HG02884 (cell line): ENCODE results near the gene SMIM22.
A peak's percentile ranks its signal among the peaks of the same experiment; 100 is the strongest.
"Not testable (repeated sequence)": the region's sequence is repeated elsewhere in the genome, so short reads cannot be mapped to it uniquely, and the experiment has no call there.

Experiments used
- ATAC-seq: cut with Tn5 transposase; IDR thresholded peaks from one replicate; pipeline ENCODE4 v1.9.1; 2021; ENCODE audit warnings: mild to moderate bottlenecking, moderate library complexity; ENCODE audit not compliant: unreplicated experiment

The SMIM22 gene

DNA sequence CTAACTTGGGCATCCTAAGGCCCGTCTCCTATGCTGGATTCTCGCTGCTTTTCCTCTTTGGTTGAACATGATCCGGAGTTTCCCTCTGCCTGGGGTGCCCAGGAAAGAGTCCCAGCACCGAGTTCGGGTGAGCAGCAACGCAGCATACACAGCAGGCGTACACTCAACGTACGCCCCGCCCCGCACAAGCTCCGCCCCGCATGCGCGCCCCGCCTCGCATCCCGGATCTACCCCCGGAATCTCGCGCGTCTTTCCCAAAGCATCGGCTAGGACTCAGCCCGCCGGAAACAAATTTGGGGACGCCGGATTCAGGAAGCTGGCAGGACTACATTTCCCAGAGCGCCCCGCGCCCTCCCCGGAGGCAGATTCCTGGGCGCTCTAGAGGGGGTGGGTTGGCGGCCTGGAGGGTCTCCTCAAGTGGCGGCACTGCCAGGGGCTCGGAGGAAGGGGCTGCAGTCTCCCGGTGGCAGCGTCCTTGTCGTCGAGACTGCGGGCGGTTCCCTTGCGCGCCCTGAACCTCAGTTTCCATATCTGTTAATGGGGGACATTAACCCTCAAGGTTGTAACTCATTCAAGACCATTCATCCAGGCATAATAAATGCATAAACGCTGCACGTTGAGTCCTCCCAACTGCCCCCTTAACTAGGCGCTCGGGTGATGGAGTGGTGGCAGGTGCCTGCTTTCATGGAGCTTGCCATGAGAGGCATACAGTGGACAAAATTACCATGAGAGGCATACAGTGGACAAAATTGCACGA is 26.4 kb upstream of the SMIM22 start:
- ATAC-seq, result peak; percentile 54

DNA sequence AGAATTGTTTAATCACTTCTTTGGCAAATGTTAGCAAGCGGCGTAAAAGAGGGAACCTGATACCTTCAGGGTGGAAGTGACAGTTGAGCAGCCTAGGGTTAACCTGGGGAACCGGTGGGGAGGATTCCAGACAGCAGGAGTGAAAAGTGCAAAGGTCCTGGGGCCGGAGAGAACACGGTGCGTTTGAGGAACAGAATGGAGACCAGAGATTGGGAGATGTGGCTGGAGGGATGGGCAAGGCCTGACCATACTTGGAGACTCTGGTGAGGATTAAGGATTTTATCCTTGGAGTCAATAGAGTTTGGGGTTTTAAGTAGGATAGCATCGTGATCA is 25.9 kb upstream of the SMIM22 start:
- ATAC-seq, result no peak

GRCh38 chr16:4771646-4772045 is 23.5 kb upstream of the SMIM22 start:
- no peak for ATAC-seq

DNA sequence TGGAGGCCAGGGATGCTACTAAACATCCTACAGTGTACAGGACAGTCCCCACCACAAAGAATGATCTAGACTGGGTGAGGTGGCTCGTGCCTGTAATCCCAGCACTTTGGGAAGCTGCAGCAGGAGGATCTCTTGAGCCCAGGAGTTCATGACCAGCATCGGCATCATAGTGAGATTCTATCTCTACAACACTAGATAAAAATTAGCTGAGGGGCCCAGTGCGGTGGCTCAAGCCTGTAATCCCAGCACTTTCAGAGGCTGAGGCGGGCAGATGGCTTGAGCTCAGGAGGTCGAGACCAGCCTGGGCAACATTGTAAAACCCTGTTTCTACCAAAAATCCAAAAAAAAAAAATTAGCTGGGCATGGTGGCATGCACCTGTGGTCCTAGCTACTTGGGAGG is 22.8 kb upstream of the SMIM22 start:
- no peak for ATAC-seq

DNA sequence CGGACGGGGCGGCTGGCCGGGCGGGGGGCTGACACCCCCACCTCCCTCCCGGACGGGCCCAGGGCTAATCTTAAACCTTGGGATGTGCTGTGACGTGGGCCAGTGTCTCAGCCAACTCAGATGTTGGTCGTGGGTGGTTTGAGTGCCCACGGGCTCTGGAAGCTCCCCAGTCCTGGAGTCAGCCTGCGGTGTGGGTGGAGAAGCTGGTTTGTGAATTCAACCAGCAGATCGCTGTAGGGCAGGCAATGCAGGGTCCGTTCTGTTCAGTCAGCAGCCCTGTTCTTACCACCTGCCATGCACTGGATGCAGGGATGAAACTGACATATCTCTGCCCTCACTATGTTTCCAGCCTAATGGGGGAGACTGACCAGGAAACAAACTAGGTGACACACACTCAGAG is 20.2 kb upstream of the SMIM22 start:
- ATAC-seq, result no peak

GRCh38 chr16:4776141-4776705 is 18.9 kb upstream of the SMIM22 start:
- no peak for ATAC-seq

- ATAC-seq, result no peak
Measured at GRCh38 chr16:4777339-4778049, 17.7 kb upstream of the SMIM22 start.

- no peak for ATAC-seq
Measured at GRCh38 chr16:4778050-4778392, 17.1 kb upstream of the SMIM22 start.

DNA sequence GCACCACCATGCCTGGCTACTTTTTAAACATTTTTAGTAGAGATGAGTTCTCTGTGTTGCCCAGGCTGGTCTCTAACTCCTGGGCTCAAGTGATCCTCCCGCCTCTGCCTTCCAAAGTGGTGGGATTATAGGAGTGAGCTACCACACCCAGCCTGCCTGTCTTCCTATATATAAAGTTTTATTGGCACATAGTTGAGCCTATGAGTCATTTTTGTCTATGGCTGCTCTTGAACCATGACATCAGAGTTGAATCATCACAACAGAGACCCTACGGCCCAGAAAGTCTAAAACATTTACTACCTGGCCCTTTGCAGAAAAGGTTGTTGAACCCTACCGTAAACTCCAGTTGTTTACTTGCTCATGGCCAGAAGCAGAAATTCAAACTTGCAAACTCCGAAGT is 14.9 kb upstream of the SMIM22 start:
- no peak for ATAC-seq

GRCh38 chr16:4783251-4783950 is 11.8 kb upstream of the SMIM22 start:
- no peak for ATAC-seq

GRCh38 chr16:4783951-4784336 is 11.2 kb upstream of the SMIM22 start:
- ATAC-seq, result no peak

GRCh38 chr16:4784444-4784987 is 10.7 kb upstream of the SMIM22 start:
- not testable (repeated sequence) for ATAC-seq

DNA sequence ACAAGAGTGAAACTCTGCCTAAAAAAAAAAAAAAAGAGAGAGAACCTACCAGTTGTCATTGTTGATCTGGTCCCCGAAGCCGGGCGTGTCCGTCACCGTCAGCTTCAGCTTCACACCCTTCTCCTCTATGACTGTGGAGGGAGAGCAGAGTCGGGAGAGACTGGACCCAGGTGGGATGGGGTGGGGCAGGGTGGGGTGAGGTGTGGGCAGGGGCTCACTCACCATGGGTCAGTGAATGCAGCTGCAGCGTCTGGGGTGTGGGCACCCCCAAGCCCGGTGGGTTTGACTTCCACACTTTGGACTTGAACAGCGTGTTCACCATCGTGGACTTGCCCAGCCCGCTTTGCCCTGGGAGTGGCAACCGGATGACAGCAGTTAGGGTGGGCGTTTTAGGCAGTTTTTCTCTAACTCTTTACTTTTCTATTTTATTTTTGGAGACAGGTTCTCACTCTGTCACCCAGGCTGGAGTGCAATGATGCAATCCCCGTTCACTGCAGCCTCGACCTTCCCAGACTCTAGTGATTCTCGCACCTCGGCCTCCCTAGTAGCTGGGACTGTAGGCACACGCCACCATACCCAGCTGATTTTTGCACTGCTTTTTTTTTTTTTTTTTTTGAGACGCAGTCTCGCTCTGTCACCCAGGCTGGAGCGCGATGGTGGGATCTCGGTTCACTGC is 9.3 kb upstream of the SMIM22 start:
- ATAC-seq, result no peak

DNA sequence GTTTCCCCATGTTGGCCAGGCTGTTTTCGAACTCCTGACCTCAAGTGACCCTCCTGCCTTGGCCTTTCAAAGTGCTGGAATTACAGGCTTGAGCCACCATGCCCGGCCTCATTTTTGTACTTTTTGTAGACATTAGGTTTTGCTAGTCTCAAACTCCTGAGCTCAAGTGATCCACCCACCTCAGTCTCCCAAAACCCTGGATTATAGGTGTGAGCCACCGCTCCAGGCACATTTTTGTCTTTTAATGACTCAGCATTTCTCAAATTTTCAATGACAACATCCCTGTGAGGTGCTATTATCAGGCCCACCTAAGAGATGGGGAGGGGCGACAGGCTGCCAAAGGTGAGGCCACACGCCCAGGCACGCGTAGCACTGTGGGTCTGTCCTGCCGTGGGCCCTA is 8.1 kb upstream of the SMIM22 start:
- no peak for ATAC-seq

DNA sequence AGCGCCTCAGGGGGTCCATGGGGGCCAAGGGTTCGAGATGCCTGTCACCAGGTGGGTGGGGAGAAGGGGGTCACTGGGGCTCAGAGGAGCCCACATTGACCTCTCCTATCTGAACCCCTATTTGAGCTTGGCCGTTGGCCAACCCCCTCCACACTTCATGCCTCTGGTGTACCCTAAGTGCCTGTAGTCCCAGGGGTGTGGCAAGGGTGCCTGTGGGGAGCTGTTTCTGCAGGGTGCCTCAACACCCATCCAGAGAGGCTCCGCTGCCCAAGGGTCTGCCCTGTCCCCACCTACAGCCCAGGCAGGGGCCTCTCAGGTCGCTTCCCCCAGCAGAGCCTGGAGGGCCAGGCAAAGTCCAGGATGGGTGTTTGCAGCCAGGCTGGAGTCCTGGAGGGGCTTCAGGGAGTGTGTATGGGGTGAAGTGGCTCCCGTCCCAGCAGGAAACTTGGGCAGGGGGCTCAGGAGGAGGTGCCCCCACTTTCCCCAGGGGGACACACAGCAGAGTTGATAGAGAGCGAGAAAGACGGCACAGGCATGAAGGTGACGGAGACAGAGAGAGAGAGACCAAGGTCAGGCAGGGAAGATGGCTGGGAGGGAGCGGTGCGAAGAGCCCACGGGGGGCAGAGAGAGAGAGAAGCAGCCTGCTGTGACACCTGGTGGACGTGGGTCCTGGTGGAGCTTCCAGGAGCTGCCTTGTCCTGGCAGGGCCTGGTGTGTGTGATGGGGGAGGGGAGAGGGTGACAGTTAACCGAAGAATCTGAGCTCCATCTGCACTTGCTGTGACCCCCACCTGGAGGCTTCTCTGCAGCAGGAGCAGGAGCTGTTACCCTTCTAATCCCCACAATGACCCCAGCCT is 7.3 kb upstream of the SMIM22 start, which contains the start of gene SEPTIN12:
TSS of gene SEPTIN12 (minus strand) at position 719 of the 856 bp plus-strand sequence. CDS start at position 19, 700 bp downstream.
- no peak for ATAC-seq

GRCh38 chr16:4788489-4788889 is 6.7 kb upstream of the SMIM22 start:
- no peak for ATAC-seq

- no peak for ATAC-seq
Measured at GRCh38 chr16:4788910-4789309, 6.3 kb upstream of the SMIM22 start.

GRCh38 chr16:4790261-4790660 is 4.9 kb upstream of the SMIM22 start:
- ATAC-seq, result no peak

GRCh38 chr16:4790871-4791270 is 4.3 kb upstream of the SMIM22 start:
- ATAC-seq, result no peak

DNA sequence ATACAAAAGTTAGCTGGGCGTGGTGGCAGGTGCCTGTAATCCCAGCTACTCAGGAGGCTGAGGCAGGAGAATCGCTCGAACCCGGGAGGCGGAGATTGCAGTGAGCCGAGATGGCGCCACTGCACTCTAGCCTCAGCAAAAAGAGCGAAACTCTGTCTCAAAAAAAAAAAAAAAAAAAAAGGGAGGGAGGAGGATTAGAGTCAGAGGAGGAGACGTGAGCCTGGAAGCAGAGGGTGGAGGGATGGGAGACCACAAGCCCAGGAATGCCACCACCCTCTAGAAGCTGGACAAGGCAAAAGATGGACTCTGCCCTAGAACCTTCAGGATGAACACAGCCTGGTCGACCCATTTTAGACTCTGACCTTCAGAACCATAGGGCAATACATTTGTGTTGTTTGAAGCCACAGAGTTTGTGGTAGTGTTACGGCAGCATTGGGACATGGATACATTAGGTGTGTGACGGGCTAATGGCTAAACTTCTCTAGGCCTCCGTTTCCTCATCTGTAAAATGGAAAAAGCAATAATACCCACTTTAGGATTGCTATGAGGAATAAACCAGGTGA is 2.1 kb upstream of the SMIM22 start:
- ATAC-seq, result no peak
